Measurements from ENCODE around the gene CTDSPL. TPM values are rescaled to one million over a fixed set of nuclear protein-coding genes. Genes with fewer than 3 reads are reported as not detected.

The CTDSPL gene
- total RNA-seq, 1 experiment from 2014 or later: not detected

DNA sequence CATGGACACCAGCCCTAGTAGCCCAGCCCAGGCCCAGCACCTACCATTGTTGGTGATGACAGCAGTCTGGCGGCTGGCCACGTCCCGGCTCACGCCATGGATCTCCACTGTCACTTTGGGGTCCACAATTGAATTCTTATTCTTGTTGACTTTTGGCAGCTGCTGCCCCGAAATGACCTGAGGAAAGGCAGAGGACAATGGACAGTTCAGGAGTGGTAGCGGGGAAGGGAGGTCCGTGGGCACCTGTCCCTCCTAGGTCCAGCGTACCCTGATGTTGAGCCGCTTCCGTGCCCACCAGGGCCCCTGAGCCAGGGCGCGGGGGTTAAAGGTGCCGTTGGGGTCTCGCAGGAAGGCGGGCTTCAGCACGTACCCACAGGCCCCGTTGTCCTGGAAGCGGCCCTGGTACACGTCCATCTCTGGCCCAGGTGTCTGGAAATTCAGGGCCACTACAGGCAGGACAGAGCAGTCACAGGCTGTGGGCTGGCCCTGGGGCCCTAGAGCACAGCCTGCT, 146.6 kb downstream of the CTDSPL start:
- Histone ChIP-seq H3K4me2 (ENCODE audit: low read depth, low read length, poor library complexity, severe bottlenecking) (no peak overlapping the region), H3K4me1 (ENCODE audit: low read length) (no peaks in the 10 kb centered on the region), H3K36me3 (ENCODE audit: insufficient read depth, low read length) (no peaks in the 10 kb centered on the region), H3K27me3 (ENCODE audit: low read length) (no peaks in the 10 kb centered on the region), H3K9ac (ENCODE audit: low read length) (no peak overlapping the region), H3K27ac (ENCODE audit: low read length) (no peak overlapping the region), H3K9me3 (ENCODE audit: low read length) (no peaks in the 10 kb centered on the region), H4K20me1 (ENCODE audit: insufficient read depth, low read depth, low read length) (no peaks in the 10 kb centered on the region), H3K79me2 (ENCODE audit: low read length) (no peaks in the 10 kb centered on the region), H2AFZ (ENCODE audit: low read length) (no peak overlapping the region), H3K9me2 (replicated peaks; ENCODE audit: insufficient read depth, low read length) (no peaks in the 10 kb centered on the region), H3K4me3 (ENCODE audit: low read length) (no peak overlapping the region)
- no peak for DNase-seq

DNA sequence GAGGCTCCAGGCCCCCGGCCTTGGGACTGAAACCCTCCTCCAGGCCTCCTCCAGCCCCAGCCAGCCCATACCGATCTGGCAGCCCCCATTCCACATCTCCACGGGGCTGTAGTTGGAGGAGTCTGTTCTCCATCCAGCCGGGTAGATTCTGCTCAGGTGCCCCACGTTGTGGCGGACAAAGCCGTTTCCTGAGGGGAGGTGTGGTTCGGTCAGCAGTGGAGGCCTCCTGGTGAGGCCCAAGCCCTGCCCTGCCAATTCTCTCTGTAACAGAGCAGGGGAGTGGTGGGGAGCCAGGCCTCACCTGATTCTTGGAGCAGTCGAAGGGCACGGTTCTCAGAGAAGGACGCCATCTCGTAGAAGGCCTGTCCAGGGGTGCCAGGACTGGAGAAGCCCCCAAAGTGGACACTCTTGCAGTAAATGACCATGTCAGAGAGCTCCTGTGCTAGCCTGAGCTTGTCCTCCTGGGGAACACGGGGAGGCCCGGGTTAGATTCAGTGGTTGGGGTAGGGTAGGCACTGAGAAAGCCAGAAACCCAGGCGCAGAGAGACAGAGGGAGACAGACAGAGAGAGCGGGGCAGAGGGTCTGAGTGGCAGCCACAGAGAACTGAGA, 147.4 kb downstream of the CTDSPL start:
- Histone ChIP-seq H3K9ac (ENCODE audit: low read length) (no peak overlapping the region), H3K4me2 (ENCODE audit: low read depth, low read length, poor library complexity, severe bottlenecking) (no peak overlapping the region), H3K79me2 (ENCODE audit: low read length) (no peaks in the 10 kb centered on the region), H3K27ac (ENCODE audit: low read length) (no peak overlapping the region), H3K4me3 (ENCODE audit: low read length) (no peak overlapping the region), H3K27me3 (ENCODE audit: low read length) (no peaks in the 10 kb centered on the region), H3K36me3 (ENCODE audit: insufficient read depth, low read length) (no peaks in the 10 kb centered on the region), H4K20me1 (ENCODE audit: insufficient read depth, low read depth, low read length) (no peaks in the 10 kb centered on the region), H3K4me1 (ENCODE audit: low read length) (no peaks in the 10 kb centered on the region), H3K9me3 (ENCODE audit: low read length) (no peaks in the 10 kb centered on the region), H3K9me2 (replicated peaks; ENCODE audit: insufficient read depth, low read length) (no peaks in the 10 kb centered on the region), H2AFZ (ENCODE audit: low read length) (no peak overlapping the region)
- no peak for DNase-seq

DNA sequence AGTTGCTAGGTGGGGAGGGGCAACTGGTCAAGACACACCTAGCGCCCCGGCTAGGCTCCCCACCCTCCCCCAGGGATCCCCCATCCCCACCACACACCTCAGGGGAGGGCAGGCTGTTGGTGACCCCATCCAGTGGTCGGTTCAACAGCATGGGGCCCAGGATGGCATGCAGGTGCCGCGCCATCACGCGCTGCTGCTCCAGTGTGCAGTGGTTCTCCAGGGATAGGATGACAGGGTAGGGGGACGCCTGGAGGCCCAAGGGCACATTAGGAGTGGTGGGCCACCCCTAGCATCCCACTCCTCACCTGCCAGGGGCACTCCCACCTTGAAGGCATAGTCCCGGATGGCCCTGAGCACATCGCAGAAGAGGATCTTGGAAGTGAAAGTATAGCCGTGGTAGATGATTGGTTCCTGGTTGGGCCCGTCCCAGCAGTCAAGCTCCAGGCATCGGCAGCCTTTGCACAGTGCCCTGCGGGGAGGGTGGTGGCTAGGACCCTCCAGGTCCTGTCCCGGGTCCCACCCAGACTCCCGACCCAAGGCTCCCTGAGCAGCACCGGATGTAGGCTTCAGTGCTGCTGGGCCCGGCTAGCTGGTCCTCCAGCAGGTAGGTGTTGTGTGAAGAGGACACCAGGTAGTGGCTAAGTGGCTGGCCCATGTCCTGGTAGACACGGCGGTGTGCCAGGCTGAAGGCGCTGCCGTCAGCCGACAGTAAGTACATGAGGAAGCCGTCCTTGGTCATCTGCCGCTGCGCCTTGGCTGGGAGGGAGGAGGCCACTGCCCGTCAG, 148.3 kb downstream of the CTDSPL start:
- DNase-seq: no peak
- Histone ChIP-seq H3K4me2 (ENCODE audit: low read depth, low read length, poor library complexity, severe bottlenecking) (no peak overlapping the region), H3K9me3 (ENCODE audit: low read length) (no peaks in the 10 kb centered on the region), H3K79me2 (ENCODE audit: low read length) (no peaks in the 10 kb centered on the region), H3K9ac (ENCODE audit: low read length) (no peak overlapping the region), H3K4me3 (ENCODE audit: low read length) (no peak overlapping the region), H3K27me3 (ENCODE audit: low read length) (no peaks in the 10 kb centered on the region), H3K36me3 (ENCODE audit: insufficient read depth, low read length) (no peaks in the 10 kb centered on the region), H3K27ac (ENCODE audit: low read length) (no peak overlapping the region), H3K4me1 (ENCODE audit: low read length) (no peaks in the 10 kb centered on the region), H3K9me2 (replicated peaks; ENCODE audit: insufficient read depth, low read length) (no peaks in the 10 kb centered on the region), H2AFZ (ENCODE audit: low read length) (no peak overlapping the region), H4K20me1 (ENCODE audit: insufficient read depth, low read depth, low read length) (no peaks in the 10 kb centered on the region)

DNA sequence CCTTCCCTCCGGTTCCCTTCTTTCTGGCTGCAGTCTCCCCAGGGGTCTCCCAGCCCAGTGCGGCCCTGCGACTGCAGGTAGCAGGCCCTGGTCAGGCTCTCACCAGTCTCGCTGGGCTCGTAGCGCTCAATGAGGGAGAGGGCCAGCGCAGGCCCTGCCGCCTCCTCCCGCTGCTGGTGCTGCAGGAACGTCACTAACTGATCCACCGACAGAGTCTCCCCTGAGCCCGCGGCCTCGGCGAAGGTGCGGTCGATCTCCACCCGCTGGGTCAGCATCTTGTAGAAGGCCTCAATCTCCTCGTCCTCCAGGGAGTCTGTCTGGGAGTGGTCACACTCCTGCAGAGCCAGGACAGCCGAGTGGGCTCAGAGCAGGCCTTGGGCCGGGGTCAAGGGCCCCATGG, 149.4 kb downstream of the CTDSPL start:
- DNase-seq: no peak
- Histone ChIP-seq H3K36me3 (ENCODE audit: insufficient read depth, low read length) (no peaks in the 10 kb centered on the region), H2AFZ (ENCODE audit: low read length) (no peak overlapping the region)

DNA sequence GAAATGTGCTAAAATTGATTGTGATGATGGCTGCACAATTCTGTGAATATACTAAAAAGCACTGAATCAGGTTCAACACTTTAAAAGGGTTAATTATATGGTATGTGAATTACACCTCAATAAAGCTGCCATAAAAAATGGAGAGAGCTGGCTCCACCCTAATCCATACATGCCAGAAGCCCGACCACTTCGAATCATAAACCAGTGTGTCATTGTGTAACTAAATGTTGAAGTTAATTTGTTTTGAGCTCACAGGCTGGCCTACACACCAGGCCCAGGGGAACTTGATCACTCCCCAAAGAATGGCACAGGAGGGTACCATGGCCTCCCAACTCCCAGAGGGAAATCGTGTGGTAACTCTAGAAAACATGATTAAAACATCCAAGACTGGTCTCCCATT, 153.8 kb downstream of the CTDSPL start:
- Histone ChIP-seq H3K27me3 (ENCODE audit: low read length) (no peaks in the 10 kb centered on the region), H3K9ac (ENCODE audit: low read length) (no peak overlapping the region), H3K27ac (ENCODE audit: low read length) (no peak overlapping the region), H3K4me3 (ENCODE audit: low read length) (no peak overlapping the region), H3K4me2 (ENCODE audit: low read depth, low read length, poor library complexity, severe bottlenecking) (no peak overlapping the region), H4K20me1 (ENCODE audit: insufficient read depth, low read depth, low read length) (no peaks in the 10 kb centered on the region), H3K9me3 (ENCODE audit: low read length) (no peaks in the 10 kb centered on the region), H3K9me2 (replicated peaks; ENCODE audit: insufficient read depth, low read length) (no peaks in the 10 kb centered on the region), H3K79me2 (ENCODE audit: low read length) (no peaks in the 10 kb centered on the region), H3K4me1 (ENCODE audit: low read length) (no peaks in the 10 kb centered on the region), H3K36me3 (ENCODE audit: insufficient read depth, low read length) (no peaks in the 10 kb centered on the region), H2AFZ (ENCODE audit: low read length) (no peak overlapping the region)
- DNase-seq: no peak

More for the DNA sequence above, 149.4 kb downstream of the CTDSPL start:
- no peak overlapping the region for H3K4me3 ChIP-seq (ENCODE audit: low read length)
- no peak overlapping the region for H3K27ac ChIP-seq (ENCODE audit: low read length)
- no peak overlapping the region for H3K4me2 ChIP-seq (ENCODE audit: low read depth, low read length, poor library complexity, severe bottlenecking)
- H3K9me2 ChIP-seq (replicated peaks; ENCODE audit: insufficient read depth, low read length): no peaks in the 10 kb centered on the region
- no peaks in the 10 kb centered on the region for H4K20me1 ChIP-seq (ENCODE audit: insufficient read depth, low read depth, low read length)
- H3K9me3 ChIP-seq (ENCODE audit: low read length): no peaks in the 10 kb centered on the region
- no peaks in the 10 kb centered on the region for H3K27me3 ChIP-seq (ENCODE audit: low read length)
- H3K9ac ChIP-seq (ENCODE audit: low read length): no peak overlapping the region
- no peaks in the 10 kb centered on the region for H3K4me1 ChIP-seq (ENCODE audit: low read length)
- H3K79me2 ChIP-seq (ENCODE audit: low read length): no peaks in the 10 kb centered on the region

DNA sequence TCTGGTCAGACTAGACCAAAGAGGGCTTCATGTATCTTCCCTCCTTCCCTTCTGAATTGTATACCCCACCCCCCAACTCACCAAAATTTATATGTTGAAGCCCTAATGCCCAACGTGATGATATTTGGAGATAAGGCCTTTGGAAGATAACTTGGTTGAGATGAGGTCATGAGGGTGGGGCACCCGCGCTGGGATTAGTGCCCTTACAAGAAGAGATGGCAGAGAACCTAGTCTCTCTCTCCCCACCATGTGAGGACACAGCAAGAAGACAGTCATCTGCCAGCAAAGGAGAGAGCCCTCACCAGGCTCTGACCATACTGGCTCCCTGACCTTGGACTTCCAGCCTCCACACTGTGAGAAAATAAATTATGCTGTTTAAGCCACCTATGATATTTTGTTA, 154.3 kb downstream of the CTDSPL start:
- H3K9me3 ChIP-seq (ENCODE audit: low read length): no peaks in the 10 kb centered on the region
- DNase-seq: no peak
- no peaks in the 10 kb centered on the region for H3K4me1 ChIP-seq (ENCODE audit: low read length)
- no peaks in the 10 kb centered on the region for H3K79me2 ChIP-seq (ENCODE audit: low read length)
- H3K4me2 ChIP-seq (ENCODE audit: low read depth, low read length, poor library complexity, severe bottlenecking): no peak overlapping the region
- H3K4me3 ChIP-seq (ENCODE audit: low read length): no peak overlapping the region
- no peaks in the 10 kb centered on the region for H3K36me3 ChIP-seq (ENCODE audit: insufficient read depth, low read length)
- no peak overlapping the region for H2AFZ ChIP-seq (ENCODE audit: low read length)
- H4K20me1 ChIP-seq (ENCODE audit: insufficient read depth, low read depth, low read length): no peaks in the 10 kb centered on the region
- no peak overlapping the region for H3K9ac ChIP-seq (ENCODE audit: low read length)
- H3K9me2 ChIP-seq (replicated peaks; ENCODE audit: insufficient read depth, low read length): no peaks in the 10 kb centered on the region
- no peak overlapping the region for H3K27ac ChIP-seq (ENCODE audit: low read length)
- no peaks in the 10 kb centered on the region for H3K27me3 ChIP-seq (ENCODE audit: low read length)

DNA sequence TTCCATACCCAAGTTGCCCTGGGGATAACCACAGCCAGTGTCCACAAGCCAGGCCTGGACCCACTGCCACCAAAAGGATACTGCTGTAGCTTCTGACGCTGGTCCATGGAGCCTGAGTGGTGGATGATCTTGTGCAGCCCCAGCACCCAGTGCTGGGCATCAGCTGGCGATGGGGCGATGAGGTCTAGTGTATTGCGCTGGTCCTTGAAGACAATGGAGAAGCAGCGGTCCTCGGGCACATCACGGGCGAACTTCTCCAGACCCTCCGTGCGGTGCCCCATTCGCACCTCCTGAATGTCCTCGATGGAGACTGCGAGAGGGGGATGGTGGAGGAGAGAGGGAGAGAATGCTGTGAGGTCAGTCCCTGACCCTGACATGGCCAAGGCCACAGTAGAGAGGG, 154.7 kb downstream of the CTDSPL start:
- Histone ChIP-seq H3K9ac (ENCODE audit: low read length) (no peak overlapping the region), H3K79me2 (ENCODE audit: low read length) (no peaks in the 10 kb centered on the region), H3K9me3 (ENCODE audit: low read length) (no peaks in the 10 kb centered on the region), H2AFZ (ENCODE audit: low read length) (no peak overlapping the region), H3K4me3 (ENCODE audit: low read length) (no peak overlapping the region), H3K4me2 (ENCODE audit: low read depth, low read length, poor library complexity, severe bottlenecking) (no peak overlapping the region), H4K20me1 (ENCODE audit: insufficient read depth, low read depth, low read length) (no peaks in the 10 kb centered on the region), H3K27ac (ENCODE audit: low read length) (no peak overlapping the region), H3K4me1 (ENCODE audit: low read length) (no peaks in the 10 kb centered on the region), H3K9me2 (replicated peaks; ENCODE audit: insufficient read depth, low read length) (no peaks in the 10 kb centered on the region), H3K36me3 (ENCODE audit: insufficient read depth, low read length) (no peaks in the 10 kb centered on the region), H3K27me3 (ENCODE audit: low read length) (no peaks in the 10 kb centered on the region)
- DNase-seq: no peak

DNA sequence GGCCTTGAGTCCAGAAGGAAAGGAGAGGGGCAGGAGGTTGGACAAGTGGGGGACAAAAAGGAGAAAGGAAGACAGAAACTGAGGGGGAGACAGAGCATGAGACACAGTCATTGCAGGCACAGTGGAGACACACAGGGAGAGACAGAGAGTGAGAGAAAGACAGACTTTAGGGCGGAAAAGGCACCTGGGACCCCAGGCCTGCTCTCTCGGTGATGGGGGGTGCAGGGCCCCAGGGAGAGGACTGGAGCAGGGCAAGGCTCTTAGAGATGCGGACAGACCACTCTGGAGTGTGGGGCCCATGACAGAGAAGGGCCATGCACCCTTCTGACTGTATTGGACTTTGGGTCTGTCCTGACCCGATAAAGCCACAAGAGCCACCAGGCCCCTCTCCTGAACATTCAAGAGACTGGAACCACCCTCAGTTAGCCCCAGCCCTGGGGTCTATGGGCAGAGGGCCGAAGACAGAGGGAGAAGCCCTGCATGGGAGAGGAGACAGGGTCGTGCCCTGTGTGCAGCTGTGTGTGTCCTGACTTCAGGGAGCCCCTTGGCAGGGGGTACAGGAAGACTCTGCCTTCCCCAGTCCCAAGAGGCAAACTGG, 155.3 kb downstream of the CTDSPL start:
- H3K9ac ChIP-seq (ENCODE audit: low read length): no peak overlapping the region
- no peaks in the 10 kb centered on the region for H3K36me3 ChIP-seq (ENCODE audit: insufficient read depth, low read length)
- H3K27ac ChIP-seq (ENCODE audit: low read length): no peak overlapping the region
- no peaks in the 10 kb centered on the region for H3K79me2 ChIP-seq (ENCODE audit: low read length)
- no peaks in the 10 kb centered on the region for H3K9me3 ChIP-seq (ENCODE audit: low read length)
- H3K9me2 ChIP-seq (replicated peaks; ENCODE audit: insufficient read depth, low read length): no peaks in the 10 kb centered on the region
- no peak overlapping the region for H3K4me3 ChIP-seq (ENCODE audit: low read length)
- H3K4me2 ChIP-seq (ENCODE audit: low read depth, low read length, poor library complexity, severe bottlenecking): no peak overlapping the region
- no peaks in the 10 kb centered on the region for H4K20me1 ChIP-seq (ENCODE audit: insufficient read depth, low read depth, low read length)
- DNase-seq: no peak
- no peak overlapping the region for H2AFZ ChIP-seq (ENCODE audit: low read length)
- H3K4me1 ChIP-seq (ENCODE audit: low read length): no peaks in the 10 kb centered on the region
- no peaks in the 10 kb centered on the region for H3K27me3 ChIP-seq (ENCODE audit: low read length)

Measured in Karpas-422 (cell line).